ENCODE results near the gene COL4A1. TPM values are rescaled to one million over a fixed set of nuclear protein-coding genes. Genes with fewer than 3 reads are reported as not detected.
A peak's percentile ranks its signal among the peaks of the same experiment; 100 is the strongest.

COL4A1 gene
- total and polyA plus RNA-seq, 4 donors, result 162 to 377 (median 214) TPM

DNA sequence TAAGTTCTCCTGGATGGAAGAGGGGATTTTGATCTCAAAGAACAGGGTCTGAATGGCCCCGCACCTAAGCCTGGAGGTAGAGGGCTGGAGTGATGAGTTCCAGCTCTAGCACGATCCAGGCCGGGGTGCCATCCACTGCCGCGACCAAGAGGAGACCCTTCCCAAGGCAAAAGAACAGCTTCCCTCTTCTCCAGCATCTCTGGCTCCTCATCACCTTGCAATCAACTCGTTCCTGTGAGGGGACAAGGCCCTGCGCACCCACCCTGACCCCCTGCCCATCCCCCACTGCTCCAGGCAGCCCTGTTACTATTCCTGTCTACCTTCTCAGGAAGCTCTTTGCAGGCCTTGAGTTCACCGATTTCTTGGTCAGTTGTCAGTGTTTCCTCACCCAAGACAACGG, 17.8 kb downstream of the COL4A1 start:
- 94% methylated on average over 6 of the region's 9 CpGs for whole genome bisulfite sequencing (ENCODE audit: insufficient coverage)
- H3K36me3 ChIP-seq (ENCODE audit: control insufficient read depth, insufficient read depth, low read length), result no peaks in the 10 kb centered on the region
- H3K27me3 ChIP-seq (ENCODE audit: control insufficient read depth, insufficient read depth, low read length), result no peaks in the 10 kb centered on the region
- H3K9me3 ChIP-seq (ENCODE audit: control insufficient read depth, insufficient read depth, low read length), result no peaks in the 10 kb centered on the region
- H3K4me1 ChIP-seq (ENCODE audit: control insufficient read depth, insufficient read depth, low read length), result peaks cover 4% of the 10 kb centered on the region
- H3K4me3 ChIP-seq (ENCODE audit: low read depth, low read length), result no peak overlapping the region
- DNase-seq (ENCODE audit: low read depth in 4 of 6, low spot score in 6 of 6), result no peak
- no peak overlapping the region for H3K27ac ChIP-seq (ENCODE audit: low read depth, low read length)

DNA sequence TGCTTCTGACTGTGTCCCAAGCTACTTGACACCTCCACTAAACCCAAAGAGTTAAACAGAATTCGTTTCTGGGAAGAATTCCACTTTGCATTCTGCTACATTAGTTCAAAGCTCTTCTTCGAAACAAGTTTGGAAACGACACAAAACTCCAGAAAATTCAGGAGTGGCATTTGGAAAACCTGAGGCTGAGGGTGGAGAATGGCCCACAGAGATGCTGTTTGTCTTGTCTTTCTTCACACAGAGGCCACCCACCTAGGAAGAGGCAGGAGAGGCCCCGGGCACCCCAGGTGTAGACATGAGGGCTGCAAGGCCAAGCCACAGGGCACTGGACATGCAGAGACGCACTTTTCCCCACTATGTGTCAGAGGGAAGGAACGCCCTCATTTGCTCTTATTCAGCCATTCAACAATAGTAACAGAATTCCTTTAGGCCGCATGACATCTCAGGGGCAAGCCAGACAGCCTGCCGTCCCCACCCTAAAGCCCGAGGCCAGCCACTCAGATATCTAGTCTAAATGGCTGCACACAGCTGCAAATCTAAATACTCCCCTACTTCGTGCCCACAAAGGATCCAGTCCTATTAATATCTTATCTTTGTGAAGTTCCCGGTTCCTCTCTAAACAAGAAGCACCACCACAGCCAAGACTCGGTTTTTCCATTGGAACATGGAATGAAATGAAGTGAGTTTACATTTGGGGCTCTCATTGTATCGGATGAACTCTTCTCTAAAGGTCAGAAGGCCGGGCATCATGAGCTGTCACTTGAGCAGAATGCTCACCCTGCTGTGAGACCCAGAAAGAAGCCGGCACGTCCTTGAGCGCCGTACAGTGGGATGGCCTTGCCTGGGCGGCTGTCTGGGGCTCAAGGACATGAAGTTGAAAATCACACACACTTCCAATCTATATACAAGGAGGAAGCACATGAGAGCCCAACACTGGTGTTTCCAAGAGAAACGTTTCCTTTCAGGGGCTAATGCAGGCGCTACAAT, 19.8 kb downstream of the COL4A1 start:
- H3K27ac ChIP-seq (ENCODE audit: low read depth, low read length), result no peak overlapping the region
- WGBS (ENCODE audit: insufficient coverage), result 72% methylated on average over 14 of the region's 21 CpGs
- H3K9me3 ChIP-seq (ENCODE audit: control insufficient read depth, insufficient read depth, low read length), result no peaks in the 10 kb centered on the region
- no peaks in the 10 kb centered on the region for H3K27me3 ChIP-seq (ENCODE audit: control insufficient read depth, insufficient read depth, low read length)
- H3K36me3 ChIP-seq (ENCODE audit: control insufficient read depth, insufficient read depth, low read length), result no peaks in the 10 kb centered on the region
- H3K4me3 ChIP-seq (ENCODE audit: low read depth, low read length), result no peak overlapping the region
- H3K4me1 ChIP-seq (ENCODE audit: control insufficient read depth, insufficient read depth, low read length), result peaks cover 8% of the 10 kb centered on the region
- no peak for DNase-seq (ENCODE audit: low read depth in 4 of 6, low spot score in 6 of 6)

DNA sequence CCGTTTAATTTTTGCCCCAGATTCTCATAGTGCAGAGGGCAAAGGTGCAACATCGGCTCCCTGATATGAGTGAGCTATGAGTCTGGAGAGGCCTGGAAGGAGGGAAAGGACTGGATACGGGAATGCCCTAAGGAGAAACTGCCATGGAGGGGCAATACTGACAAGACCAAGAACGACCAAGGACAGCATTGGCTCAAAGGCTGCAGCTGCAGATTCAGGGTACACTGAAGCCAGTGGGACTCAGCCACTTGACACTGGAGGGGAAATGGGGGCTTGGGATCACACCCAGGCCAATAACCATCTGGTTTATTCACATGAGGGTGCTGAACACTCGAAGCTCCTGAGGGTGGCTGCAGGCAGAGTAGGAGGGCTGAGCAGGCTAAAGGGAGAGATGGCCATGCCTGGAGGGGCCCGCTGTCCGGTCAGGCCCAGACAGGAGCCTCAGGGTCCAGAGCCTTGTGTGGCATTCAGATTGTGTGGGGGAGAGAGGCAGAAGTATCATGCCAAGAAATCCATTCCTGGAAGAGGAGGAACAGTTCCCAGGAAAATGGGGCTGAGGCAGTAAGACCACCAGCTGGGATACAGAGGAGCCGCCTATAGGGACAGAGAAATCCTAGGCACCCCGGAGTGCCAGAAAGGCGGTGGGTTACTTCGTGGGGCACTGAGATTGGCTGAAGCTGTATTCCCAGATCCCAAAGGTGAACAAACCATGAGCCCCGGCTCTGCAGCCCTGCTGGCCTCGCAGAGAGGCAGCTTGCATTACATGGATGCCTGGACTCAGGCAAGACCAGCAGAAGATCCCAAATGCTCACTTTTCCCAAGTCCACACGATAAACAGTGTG, 20.7 kb downstream of the COL4A1 start:
- no peaks in the 10 kb centered on the region for H3K27me3 ChIP-seq (ENCODE audit: control insufficient read depth, insufficient read depth, low read length)
- H3K4me3 ChIP-seq (ENCODE audit: low read depth, low read length), result no peak overlapping the region
- 91% methylated on average over 14 of the region's 14 CpGs for WGBS (ENCODE audit: insufficient coverage)
- no peak overlapping the region for H3K27ac ChIP-seq (ENCODE audit: low read depth, low read length)
- H3K36me3 ChIP-seq (ENCODE audit: control insufficient read depth, insufficient read depth, low read length), result no peaks in the 10 kb centered on the region
- no peak for DNase-seq (ENCODE audit: low read depth in 4 of 6, low spot score in 6 of 6)
- H3K4me1 ChIP-seq (ENCODE audit: control insufficient read depth, insufficient read depth, low read length), result peaks cover 8% of the 10 kb centered on the region
- H3K9me3 ChIP-seq (ENCODE audit: control insufficient read depth, insufficient read depth, low read length), result no peaks in the 10 kb centered on the region

DNA sequence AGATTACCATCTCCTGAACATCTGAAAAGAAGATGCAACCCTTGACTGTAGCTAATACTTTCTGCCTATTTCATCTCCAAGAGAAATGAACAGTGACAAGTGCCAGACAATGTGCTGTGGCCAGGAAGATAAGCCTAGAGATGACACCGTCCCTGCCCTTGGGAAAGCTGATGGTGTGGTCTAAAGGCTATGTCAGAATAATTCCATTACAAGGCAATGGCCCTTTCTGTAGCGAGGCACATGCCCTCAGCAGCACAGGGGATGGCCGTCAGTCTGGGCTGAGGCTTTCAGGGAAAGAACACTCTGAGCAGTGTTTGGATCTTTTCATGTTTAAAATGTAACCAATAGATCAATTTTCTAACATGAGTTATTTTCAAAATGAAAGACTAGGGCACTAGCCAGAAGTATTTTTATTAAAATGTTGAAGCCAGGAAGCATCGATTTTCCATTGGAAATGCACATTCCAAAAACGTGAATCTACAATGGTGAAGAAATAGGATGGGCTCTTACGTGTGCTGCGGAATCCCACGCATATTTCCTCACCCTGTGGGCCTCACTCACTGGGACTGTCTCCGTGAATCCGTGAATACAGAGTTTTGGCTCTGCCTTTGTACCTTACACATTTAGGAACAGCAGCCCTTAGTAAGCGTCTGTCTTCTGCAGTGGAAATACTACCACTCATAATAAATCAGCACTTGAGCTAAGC, 22.0 kb downstream of the COL4A1 start:
- H3K27ac ChIP-seq (ENCODE audit: low read depth, low read length), result no peak overlapping the region
- no peaks in the 10 kb centered on the region for H3K9me3 ChIP-seq (ENCODE audit: control insufficient read depth, insufficient read depth, low read length)

DNA sequence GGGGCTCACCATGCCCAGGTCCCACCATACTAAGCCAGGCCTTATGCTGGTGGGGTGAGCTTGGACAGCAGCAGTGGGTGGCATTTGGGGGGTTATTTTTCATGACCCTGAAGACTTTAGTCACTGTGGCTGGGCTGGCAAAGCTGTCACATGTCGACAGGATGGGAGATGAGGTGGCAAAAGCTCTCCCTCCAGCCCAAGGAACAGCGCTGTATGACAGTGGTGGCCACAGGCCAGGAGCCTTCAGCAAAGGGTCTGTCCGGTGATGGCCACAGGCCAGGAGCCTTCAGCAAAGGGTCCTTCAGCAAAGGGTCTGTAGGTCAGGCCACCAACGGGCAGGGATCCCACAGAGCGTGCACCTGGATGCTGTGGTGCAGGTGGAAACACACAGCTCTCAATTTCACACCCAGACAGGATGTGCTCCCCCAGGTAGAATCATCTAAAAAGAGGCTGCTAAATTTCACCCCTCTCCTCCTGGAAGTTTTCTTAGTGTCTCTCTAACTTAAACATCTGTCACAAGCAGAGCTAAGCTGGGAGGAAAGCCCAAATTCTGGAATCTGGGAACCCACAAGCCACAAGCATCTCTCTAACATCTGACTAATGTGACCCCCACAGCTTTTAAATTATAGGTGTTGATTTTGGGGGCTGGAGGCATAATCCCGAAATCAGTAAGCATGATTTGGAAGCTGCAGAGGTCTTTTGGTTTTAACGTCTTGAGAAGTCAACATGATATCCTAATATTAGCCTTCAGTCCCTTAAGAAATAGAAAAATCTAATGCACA, 23.0 kb downstream of the COL4A1 start:
- no peak overlapping the region for H3K4me3 ChIP-seq (ENCODE audit: low read depth, low read length)
- H3K4me1 ChIP-seq (ENCODE audit: control insufficient read depth, insufficient read depth, low read length), result peaks cover 8% of the 10 kb centered on the region
- H3K27ac ChIP-seq (ENCODE audit: low read depth, low read length), result no peak overlapping the region
- WGBS (ENCODE audit: insufficient coverage), result 92% methylated on average over 5 of the region's 7 CpGs
- DNase-seq (ENCODE audit: low read depth in 4 of 6, low spot score in 6 of 6), result no peak
- no peaks in the 10 kb centered on the region for H3K27me3 ChIP-seq (ENCODE audit: control insufficient read depth, insufficient read depth, low read length)
- no peaks in the 10 kb centered on the region for H3K9me3 ChIP-seq (ENCODE audit: control insufficient read depth, insufficient read depth, low read length)
- H3K36me3 ChIP-seq (ENCODE audit: control insufficient read depth, insufficient read depth, low read length), result no peaks in the 10 kb centered on the region

More for the DNA sequence above, 22.0 kb downstream of the COL4A1 start:
- DNase-seq (ENCODE audit: low read depth in 4 of 6, low spot score in 6 of 6), result no peak
- no peaks in the 10 kb centered on the region for H3K27me3 ChIP-seq (ENCODE audit: control insufficient read depth, insufficient read depth, low read length)
- WGBS (ENCODE audit: insufficient coverage), result 96% methylated on average over 8 of the region's 11 CpGs
- H3K4me1 ChIP-seq (ENCODE audit: control insufficient read depth, insufficient read depth, low read length), result peaks cover 8% of the 10 kb centered on the region
- no peak overlapping the region for H3K4me3 ChIP-seq (ENCODE audit: low read depth, low read length)
- H3K36me3 ChIP-seq (ENCODE audit: control insufficient read depth, insufficient read depth, low read length), result no peaks in the 10 kb centered on the region

DNA sequence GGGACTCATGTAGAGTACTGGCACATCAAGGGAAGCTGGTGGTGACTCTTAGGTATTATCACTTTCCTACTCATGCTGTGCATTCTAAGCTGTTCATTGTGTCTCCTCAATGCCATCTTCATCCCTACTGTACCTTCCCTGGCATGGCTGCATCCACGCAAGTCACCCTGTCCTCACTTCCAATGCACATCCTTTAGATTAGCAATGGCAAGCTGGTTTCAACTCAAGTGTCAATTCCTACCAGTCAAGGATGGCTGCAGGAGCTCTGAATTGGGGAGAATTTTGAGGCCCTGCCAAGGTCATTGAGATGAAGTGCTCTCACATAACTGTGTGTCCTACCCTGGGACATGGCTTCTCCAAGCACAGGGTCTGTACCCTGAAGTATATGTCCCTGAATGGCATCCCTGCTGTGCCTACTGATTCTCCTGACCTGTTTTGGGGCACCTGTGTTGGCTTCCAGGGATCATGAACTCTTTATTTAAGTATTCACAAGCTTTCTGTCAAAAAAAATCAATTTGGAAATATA, 24.6 kb downstream of the COL4A1 start:
- no CpG with 5 or more reads among the region's 1 CpG for WGBS (ENCODE audit: insufficient coverage)
- Histone ChIP-seq H3K27me3 (ENCODE audit: control insufficient read depth, insufficient read depth, low read length) (no peaks in the 10 kb centered on the region), H3K4me3 (ENCODE audit: low read depth, low read length) (no peak overlapping the region), H3K36me3 (ENCODE audit: control insufficient read depth, insufficient read depth, low read length) (no peaks in the 10 kb centered on the region), H3K4me1 (ENCODE audit: control insufficient read depth, insufficient read depth, low read length) (peaks cover 8% of the 10 kb centered on the region), H3K9me3 (ENCODE audit: control insufficient read depth, insufficient read depth, low read length) (no peaks in the 10 kb centered on the region), H3K27ac (ENCODE audit: low read depth, low read length) (no peak overlapping the region)
- DNase-seq (ENCODE audit: low read depth in 4 of 6, low spot score in 6 of 6), result no peak

DNA sequence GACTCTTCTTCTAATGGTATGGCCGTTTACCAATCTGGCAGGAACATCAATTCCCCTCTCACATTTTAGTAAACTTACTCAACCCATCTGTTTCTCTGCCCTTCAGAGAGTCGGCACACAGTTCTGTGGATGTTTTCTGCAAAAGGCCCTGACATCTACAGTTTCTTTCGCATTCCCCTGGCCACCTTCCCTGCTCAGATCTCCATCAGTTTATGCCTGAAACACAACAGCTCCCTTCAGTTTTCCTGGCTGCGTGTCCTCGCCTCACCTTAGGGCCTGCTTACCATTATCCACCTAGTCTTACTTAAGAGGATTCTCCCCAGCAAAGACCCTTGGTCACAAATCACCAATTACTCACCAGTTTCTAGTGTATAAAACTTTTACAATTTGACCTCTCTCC, 25.2 kb downstream of the COL4A1 start:
- H3K4me1 ChIP-seq (ENCODE audit: control insufficient read depth, insufficient read depth, low read length), result peaks cover 8% of the 10 kb centered on the region
- H3K27ac ChIP-seq (ENCODE audit: low read depth, low read length), result no peak overlapping the region

DNA sequence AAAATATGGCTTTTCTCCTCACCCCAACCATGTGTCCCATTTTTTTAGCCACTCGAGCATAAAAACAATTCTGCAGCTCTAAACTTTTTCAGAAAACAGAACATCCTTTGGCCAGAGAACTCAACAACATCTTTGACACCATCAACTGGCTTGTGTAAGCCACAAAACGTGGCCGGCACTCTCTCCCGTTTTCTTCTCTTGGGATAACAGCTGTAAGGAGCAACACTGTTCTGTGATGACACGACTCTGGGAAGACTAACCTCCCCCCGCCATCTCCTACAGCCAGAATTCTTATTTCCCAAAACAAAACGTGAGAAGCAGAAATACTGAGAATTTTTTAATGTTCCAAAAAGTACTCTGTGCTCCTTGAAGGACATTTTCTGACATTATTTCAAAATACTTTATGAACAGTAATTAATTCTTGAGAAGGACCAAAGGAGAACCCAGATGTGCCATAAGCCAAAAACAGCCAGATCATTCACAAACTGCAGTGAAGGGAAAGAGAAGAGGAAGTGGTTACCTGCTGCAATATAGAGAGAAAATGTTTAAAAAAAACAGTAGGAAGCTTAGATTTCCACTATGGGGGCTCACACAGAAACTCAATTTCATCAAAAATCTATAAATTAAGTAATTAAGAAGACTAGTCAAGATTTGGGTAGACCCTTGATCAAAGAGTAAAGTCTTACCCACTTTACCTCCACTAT, 25.8 kb downstream of the COL4A1 start:
- Histone ChIP-seq H3K4me3 (ENCODE audit: low read depth, low read length) (no peak overlapping the region), H3K4me1 (ENCODE audit: control insufficient read depth, insufficient read depth, low read length) (peaks cover 4% of the 10 kb centered on the region), H3K9me3 (ENCODE audit: control insufficient read depth, insufficient read depth, low read length) (no peaks in the 10 kb centered on the region), H3K36me3 (ENCODE audit: control insufficient read depth, insufficient read depth, low read length) (no peaks in the 10 kb centered on the region), H3K27ac (ENCODE audit: low read depth, low read length) (peak overlapping the region; percentile 72), H3K27me3 (ENCODE audit: control insufficient read depth, insufficient read depth, low read length) (no peaks in the 10 kb centered on the region)
- DNase-seq (ENCODE audit: low read depth in 4 of 6, low spot score in 6 of 6), result no peak
- WGBS (ENCODE audit: insufficient coverage), result 94% methylated on average over 3 of the region's 7 CpGs

More for the DNA sequence above, 25.2 kb downstream of the COL4A1 start:
- Histone ChIP-seq H3K9me3 (ENCODE audit: control insufficient read depth, insufficient read depth, low read length) (no peaks in the 10 kb centered on the region), H3K4me3 (ENCODE audit: low read depth, low read length) (no peak overlapping the region), H3K27me3 (ENCODE audit: control insufficient read depth, insufficient read depth, low read length) (no peaks in the 10 kb centered on the region), H3K36me3 (ENCODE audit: control insufficient read depth, insufficient read depth, low read length) (no peaks in the 10 kb centered on the region)
- no peak for DNase-seq (ENCODE audit: low read depth in 4 of 6, low spot score in 6 of 6)
- WGBS (ENCODE audit: insufficient coverage), result 94% methylated on average over 5 of the region's 5 CpGs
